Kidney (tissue), 14 donors: ENCODE measurements around the gene RHOB. TPM values are rescaled to one million over a fixed set of nuclear protein-coding genes. Genes with fewer than 3 reads are reported as not detected.

Experiments used
- DNase-seq, 5 donors: peaks; one replicate each; pipeline ENCODE4 v3.0.0-alpha.2; 2013 to 2020
- FAIRE-seq: peaks from 2 replicates; lab custom pipeline; 2012; peaks lifted over from hg19 to GRCh38; lab: Jason Lieb, UNC
- H3K27ac ChIP-seq, 2 donors: one replicate each; pipeline ENCODE4 v1.7.0; 2013; ENCODE audit warnings: low read depth in 2 of 2, low read length in 2 of 2, inconsistent platforms in 1 of 2
- H3K27me3 ChIP-seq: one replicate; pipeline ENCODE4 v1.7.1; 2013; ENCODE audit warnings: low read length, inconsistent platforms; ENCODE audit not compliant: control insufficient read depth, insufficient read depth
- H3K36me3 ChIP-seq, 3 donors: one replicate each; pipeline versions ENCODE4 v1.7.0 to v1.7.1; 2013; ENCODE audit warnings: low read length in 3 of 3, control low read depth in 1 of 3, inconsistent platforms in 1 of 3; ENCODE audit not compliant: insufficient read depth in 3 of 3, control insufficient read depth in 2 of 3
- H3K4me1 ChIP-seq, 3 donors: one replicate each; pipeline versions ENCODE4 v1.7.0 to v1.7.1; 2013; ENCODE audit warnings: low read length in 3 of 3, inconsistent platforms in 1 of 3, low read depth in 1 of 3; ENCODE audit not compliant: control insufficient read depth in 2 of 3, insufficient read depth in 2 of 3
- H3K4me3 ChIP-seq, 3 donors: one replicate each; pipeline versions ENCODE4 v1.7.0 to v1.8.1; 2013; ENCODE audit warnings: low read length in 3 of 3, control low read depth in 1 of 3, inconsistent platforms in 1 of 3
- H3K9ac ChIP-seq, 3 donors: one replicate each; pipeline versions ENCODE4 v1.7.0 to v1.7.1; 2013; ENCODE audit warnings: low read length in 3 of 3, control low read depth in 1 of 3, inconsistent platforms in 1 of 3
- H3K9me3 ChIP-seq, 3 donors: one replicate each; pipeline versions ENCODE4 v1.7.0 to v1.7.1; 2013; ENCODE audit warnings: low read length in 3 of 3, control low read depth in 1 of 3, inconsistent platforms in 1 of 3; ENCODE audit not compliant: control insufficient read depth in 2 of 3, insufficient read depth in 1 of 3
- CTCF ChIP-seq: IDR thresholded peaks from 3 replicates; pipeline ENCODE4 v1.5.1; 2012; ENCODE audit warnings: mild to moderate bottlenecking, moderate library complexity, borderline replicate concordance; ENCODE audit not compliant: insufficient read depth; ENCODE audit errors: extremely low read depth
- intact Hi-C: fragments of 100-400 bp; cut with DNase I; formaldehyde crosslinking; loops from one replicate; pipeline ENCODE4 v1.11.1; 2022
- polyA plus RNA-seq: library from polyadenylated mRNA; stranded (reverse); fragments of 350-450 nt; fragmentation: Illumina TruSeq; extraction: RNeasy Lipid Tissue Mini Kit (QIAGEN cat#74804); gene quantifications from one replicate; pipeline ENCODE4 v1.2.3, GENCODE V29; 2014; ENCODE audit warnings: low read depth, low replicate concordance; ENCODE audit not compliant: insufficient read depth
- total RNA-seq: library from RNA; stranded (reverse); fragmentation: NEBNext Ultra II Directional; extraction: Animal tissue kit (Norgen Biotek cat#: 25700); gene quantifications from one replicate; pipeline ENCODE4 v1.2.1, GENCODE V29; 2021
- donor health status: control.
- donor health status: control.
- donor health status: control.
- donor health status: control.
- donor health status: control.
- donor health status: DM: yes; HTN: yes; CAD: no.
- donor health status: Normal renal cell carcinoma (clear cell type).

Gene RHOB
- total and polyA plus RNA-seq, 2 donors from 2014 or later = 241 to 487 TPM

GRCh38 chr2:20401489-20401835 lies 45.4 kb upstream of the RHOB start:
- intact Hi-C loops = no loop called here

DNA sequence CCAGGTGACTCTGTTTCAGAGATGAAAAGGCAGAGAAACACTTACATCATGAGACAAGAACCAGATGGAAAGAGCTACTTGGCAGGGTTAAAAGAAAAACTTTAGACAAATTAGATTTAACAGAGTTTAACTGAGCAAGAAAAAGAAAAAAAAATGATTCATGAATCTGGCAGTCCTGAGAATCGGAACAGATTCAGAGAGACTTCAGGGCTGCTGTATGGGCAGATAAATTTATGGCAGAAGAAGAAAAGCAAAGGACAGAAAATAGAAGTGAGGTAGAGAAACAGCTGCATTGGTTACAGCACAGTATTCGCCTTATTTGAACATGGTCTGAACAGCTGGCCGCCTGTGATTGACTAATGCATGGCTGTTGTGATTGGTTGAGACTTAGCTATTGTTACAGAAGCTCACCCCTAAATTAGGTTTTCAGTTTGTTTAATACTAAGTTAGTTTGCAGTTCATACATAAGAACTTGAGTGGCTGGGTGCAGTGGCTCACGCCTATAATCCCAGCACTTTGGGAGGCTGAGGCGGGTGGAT lies 43.0 kb upstream of the RHOB start:
- Histone ChIP-seq H3K4me1 (no peaks in the 10 kb centered on the region), H3K9ac (no peak overlapping the region), H3K4me3 (no peak overlapping the region), H3K9me3 (peaks cover 0 to under 1% (median 0%) of the 10 kb centered on the region in 3 donors), H3K36me3 (no peaks in the 10 kb centered on the region), H3K27me3 (no peaks in the 10 kb centered on the region), H3K27ac (no peak overlapping the region)
- intact Hi-C loops = no loop called here
- DNase-seq (no peak), FAIRE-seq (no peak)
- TF ChIP-seq CTCF = no peak

More at GRCh38 chr2:20401489-20401835, 45.4 kb upstream of the RHOB start:
- no peaks in the 10 kb centered on the region for H3K4me1 ChIP-seq
- DNase-seq (no peak), FAIRE-seq (no peak)
- H3K9me3 ChIP-seq = no peaks in the 10 kb centered on the region
- no peak for TF ChIP-seq CTCF
- H3K27ac ChIP-seq = no peak overlapping the region
- H3K27me3 ChIP-seq = no peaks in the 10 kb centered on the region
- no peak overlapping the region for H3K9ac ChIP-seq
- H3K4me3 ChIP-seq = no peak overlapping the region
- H3K36me3 ChIP-seq = no peaks in the 10 kb centered on the region

DNA sequence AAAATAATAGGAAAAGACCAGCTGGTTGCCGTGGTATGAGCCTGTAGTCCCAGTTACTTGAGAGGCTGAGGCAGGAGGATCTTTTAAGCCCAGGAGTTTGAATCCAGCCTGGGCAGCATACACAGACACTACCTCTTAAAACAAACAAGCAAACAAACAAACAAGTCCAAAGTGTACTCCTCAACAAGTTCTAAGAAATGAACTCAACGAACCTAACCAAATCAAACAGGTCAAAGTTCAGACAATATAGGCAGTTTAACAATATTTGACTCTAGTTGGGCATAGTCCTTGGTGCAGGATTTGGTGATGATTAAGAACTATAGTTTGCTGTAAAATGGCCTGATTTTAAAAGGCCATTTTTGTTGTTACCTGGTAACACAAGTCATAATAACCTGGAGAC lies 41.9 kb upstream of the RHOB start:
- Histone ChIP-seq H3K4me3 (no peak overlapping the region), H3K9me3 (peaks cover 0 to 8% (median 2%) of the 10 kb centered on the region in 3 donors), H3K4me1 (no peaks in the 10 kb centered on the region), H3K27ac (no peak overlapping the region), H3K9ac (no peak overlapping the region), H3K36me3 (no peaks in the 10 kb centered on the region), H3K27me3 (no peaks in the 10 kb centered on the region)
- FAIRE-seq (no peak), DNase-seq (no peak)
- intact Hi-C loops = no loop called here
- no peak for TF ChIP-seq CTCF

DNA sequence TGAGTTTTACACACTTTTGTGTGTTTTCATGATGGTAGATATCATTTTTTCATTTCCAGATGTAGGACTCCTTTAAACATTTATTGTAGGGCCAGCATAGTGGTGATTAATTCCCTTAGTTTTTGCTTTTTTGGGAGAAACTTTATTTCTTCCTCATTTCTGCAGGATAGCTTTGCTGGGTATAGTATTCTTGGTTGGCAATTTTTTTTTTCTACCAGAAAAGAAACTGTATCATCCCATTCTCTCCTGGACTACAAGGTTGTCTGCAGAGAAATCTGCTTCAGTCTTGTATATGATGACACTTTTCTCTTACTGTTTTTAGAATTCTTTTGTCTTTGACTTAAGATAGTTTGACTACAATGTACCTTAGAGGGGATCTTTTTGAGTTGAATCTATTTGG lies 37.8 kb upstream of the RHOB start:
- intact Hi-C loops = no loop called here

More for the DNA sequence above, 37.8 kb upstream of the RHOB start:
- no peak for TF ChIP-seq CTCF
- H3K9ac ChIP-seq = no peak overlapping the region
- DNase-seq (no peak), FAIRE-seq (no peak)
- H3K27ac ChIP-seq = no peak overlapping the region
- no peak overlapping the region for H3K4me3 ChIP-seq
- peaks cover 0 to 10% (median 2%) of the 10 kb centered on the region in 3 donors for H3K9me3 ChIP-seq
- no peaks in the 10 kb centered on the region for H3K36me3 ChIP-seq
- H3K27me3 ChIP-seq = no peaks in the 10 kb centered on the region
- no peaks in the 10 kb centered on the region for H3K4me1 ChIP-seq
